CMK (cell line): ENCODE data around the gene DNAH14.
"Not testable (repeated sequence)": the region's sequence is repeated elsewhere in the genome, so short reads cannot be mapped to it uniquely, and the experiment has no call there.

Experiments
- DNase-seq: peaks from one replicate; pipeline ENCODE4 v3.0.0-alpha.2; 2010; ENCODE audit warnings: low read depth

DNAH14 gene

GRCh38 chr1:224921354-224921753, 8.1 kb upstream of the DNAH14 start:
- DNase-seq: no peak

- DNase-seq: no peak
Measured at GRCh38 chr1:224922404-224923164, 6.9 kb upstream of the DNAH14 start.

GRCh38 chr1:224923726-224924125, 5.7 kb upstream of the DNAH14 start:
- DNase-seq: no peak

DNA sequence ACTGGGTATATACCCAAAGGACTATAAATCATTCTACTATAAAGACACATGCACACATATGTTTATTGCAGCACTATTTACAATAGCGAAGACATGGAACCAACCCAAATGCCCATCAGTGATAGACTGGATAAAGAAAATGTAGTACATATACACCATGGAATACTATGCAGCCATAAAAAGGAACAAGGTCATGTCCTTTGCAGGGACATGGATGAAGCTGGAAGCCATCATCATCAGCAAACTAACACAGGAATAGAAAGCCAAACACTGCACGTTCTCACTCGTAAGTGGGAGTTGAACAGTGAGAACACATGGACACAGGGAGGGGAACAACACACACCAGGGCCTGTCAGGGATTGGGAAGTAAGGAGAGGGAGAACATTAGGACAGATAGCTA, 1.8 kb upstream of the DNAH14 start:
- DNase-seq: not testable (repeated sequence)

DNA sequence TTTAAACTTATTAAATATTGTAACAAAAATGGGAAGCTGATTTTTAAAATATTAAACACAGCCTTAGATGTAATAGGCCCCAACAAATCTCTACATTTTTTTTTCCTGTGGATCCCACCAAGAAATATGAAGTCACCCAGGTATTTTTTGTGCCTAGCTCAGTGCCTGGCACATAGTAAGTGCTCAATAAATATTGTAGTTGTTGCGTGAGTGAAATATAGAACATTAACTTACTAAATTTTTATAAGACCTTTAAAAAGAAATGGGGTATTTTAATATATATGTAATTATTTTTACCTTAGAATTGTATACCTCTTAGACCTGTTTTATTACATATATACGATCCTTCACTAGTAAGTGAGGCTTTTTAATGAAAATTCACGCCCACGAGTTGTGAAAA, 569 bp upstream of the DNAH14 start:
- DNase-seq: no peak

- no peak for DNase-seq
Measured at GRCh38 chr1:224931605-224932004, 2.1 kb downstream of the DNAH14 start.

DNA sequence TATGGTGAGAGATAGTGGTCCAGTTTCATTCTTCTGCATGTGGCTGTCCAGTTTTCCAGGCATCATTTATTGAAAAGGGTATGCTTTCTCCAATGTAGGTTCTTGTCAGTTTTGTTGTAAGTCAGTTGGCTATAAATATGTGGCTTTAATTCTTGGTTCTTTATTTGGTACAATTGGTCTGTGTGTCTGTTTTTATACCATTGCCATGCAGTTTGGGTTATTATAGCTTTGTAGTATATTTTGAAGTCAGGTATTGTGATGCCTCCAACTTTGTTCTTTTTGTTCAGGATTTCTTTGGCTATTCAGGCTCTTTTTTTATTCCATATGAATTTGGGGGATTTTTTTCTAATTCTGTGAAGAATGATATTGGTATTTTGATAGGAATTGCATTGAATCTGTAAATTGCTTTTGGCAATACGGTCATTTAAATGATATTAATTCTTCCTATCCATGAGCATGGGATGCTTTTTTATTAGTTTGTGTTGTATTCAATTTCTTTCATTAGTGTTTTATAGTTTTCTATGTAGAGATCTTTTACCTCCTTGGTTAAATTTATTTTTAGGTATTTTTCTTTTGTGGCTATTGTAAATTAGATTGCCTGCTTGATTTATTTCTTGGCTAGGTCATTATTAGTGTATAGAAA, 3.3 kb downstream of the DNAH14 start:
- no peak for DNase-seq

DNA sequence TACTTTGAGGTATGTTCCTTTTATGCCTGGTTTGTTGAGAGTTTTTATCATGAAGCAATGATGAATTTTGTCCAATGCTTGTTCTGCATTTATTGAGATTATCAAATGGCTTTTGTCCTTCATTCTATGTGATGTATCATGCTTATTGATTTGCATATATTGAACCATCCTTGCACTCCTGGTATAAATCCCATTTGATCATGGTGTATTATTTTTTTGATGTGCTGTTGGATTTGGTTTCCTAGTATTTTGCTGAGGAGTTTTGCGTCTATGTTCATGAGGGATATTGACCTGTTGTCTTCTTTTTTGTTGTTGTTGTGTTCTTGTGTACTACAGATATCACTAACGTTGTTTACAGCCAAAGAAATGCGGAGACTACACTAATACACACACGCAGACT, 4.1 kb downstream of the DNAH14 start:
- no peak for DNase-seq

- no peak for DNase-seq
Measured at GRCh38 chr1:224938652-224939051, 9.2 kb downstream of the DNAH14 start.

DNA sequence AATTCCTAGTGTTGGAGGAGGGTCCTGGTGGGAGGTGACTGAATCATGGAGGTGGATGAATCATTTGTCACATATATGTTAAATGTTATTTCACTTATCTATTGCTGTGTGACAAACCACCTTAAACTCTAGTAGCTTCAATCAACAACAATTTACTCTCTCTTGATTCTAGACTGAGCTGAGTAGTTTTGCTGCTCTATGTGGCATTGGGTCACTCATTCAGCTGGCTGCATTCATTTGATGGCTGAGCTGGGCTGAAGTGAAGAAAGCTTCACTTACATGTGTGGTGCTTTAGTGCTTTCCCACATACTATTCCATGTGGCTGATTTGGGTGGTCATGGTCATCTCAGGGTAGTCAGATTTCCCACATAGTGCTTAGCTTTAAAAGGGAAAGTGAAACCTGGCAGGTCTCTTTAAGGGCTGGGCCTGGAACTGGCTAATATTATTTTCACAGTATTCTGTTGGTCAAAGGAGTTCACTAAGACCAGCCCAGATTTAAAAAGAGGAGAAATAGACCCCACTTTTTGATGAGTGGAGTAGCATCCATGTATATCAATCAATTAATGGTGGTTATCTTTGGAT, 10.5 kb downstream of the DNAH14 start:
- no peak for DNase-seq

DNA sequence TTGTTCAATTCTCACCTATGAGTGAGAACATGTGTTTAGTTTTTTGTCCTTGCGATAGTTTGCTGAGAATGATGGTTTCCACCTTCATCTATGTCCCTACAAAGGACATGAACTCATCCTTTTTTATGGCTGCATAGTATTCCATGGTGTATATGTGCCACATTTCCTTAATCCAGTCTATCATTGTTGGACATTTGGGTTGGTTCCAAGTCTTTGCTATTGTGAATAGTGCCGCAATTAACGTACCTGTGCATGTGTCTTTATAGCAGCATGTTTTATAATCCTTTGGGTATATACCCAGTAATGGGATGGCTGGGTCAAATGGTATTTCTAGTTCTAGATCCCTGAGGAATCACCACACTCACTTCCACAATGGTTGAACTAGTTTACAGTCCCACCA, 11.3 kb downstream of the DNAH14 start:
- DNase-seq: not testable (repeated sequence)

GRCh38 chr1:224945651-224946348, 16.3 kb downstream of the DNAH14 start:
- DNase-seq: not testable (repeated sequence)

GRCh38 chr1:224946349-224946691, 16.8 kb downstream of the DNAH14 start:
- not testable (repeated sequence) for DNase-seq

DNA sequence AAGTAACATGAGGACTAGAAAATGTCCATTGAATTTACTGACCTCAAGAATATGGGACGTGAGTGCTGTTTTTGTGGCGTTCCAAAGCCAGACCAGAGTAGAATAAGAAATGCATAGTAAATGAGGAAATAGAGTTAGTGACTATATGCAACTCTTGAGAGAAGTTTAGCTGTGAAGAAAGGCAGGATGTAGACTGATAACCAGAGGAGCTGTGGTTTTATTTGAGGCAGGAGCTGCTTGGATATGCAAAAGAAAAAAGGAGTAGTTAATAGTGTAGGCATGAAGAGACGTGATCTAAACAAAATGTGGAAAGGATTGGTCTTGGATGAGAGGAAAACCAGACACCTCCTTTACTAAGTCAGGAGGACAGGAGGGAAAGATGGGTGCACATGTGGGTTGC, 28.2 kb downstream of the DNAH14 start:
- no peak for DNase-seq

DNA sequence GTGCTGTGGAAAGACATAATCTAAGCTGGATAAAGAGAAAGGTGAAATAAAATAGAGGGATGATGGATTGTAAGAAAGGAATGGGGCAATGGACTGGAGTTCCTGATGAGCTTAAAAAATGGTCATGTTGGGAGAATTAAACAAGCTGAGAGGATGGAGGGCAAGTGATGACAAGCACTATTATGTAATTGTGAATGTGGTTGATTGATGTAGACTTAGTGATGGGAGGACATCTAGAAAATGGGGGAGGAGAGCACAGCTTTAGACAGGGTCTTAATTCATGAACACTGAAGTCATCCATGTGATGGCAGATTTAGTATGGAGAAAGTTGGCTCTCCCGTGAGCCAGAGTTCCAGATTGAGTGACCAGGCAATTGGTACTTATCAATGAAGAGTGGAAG, 29.0 kb downstream of the DNAH14 start:
- DNase-seq: no peak

- no peak for DNase-seq
Measured at GRCh38 chr1:224959115-224959514, 29.6 kb downstream of the DNAH14 start.

DNA sequence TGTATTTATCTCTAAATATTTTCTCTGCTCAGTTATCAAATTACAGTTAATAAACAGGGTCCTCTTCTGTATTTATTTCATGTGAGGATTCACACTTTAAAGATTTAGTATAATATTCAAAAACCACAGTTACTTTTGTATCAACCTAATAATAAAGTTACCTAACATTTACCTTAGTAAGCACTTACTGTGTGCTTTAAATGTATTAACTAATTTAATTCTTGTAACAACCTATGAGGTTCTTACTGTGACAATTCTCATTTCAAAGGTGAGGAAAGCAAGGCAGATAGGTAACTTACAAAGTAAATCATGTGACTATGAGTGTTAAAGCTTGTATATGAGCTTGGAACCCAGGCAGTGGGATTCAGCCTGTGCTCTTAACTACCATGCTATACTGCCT, 30.2 kb downstream of the DNAH14 start:
- DNase-seq: no peak

DNA sequence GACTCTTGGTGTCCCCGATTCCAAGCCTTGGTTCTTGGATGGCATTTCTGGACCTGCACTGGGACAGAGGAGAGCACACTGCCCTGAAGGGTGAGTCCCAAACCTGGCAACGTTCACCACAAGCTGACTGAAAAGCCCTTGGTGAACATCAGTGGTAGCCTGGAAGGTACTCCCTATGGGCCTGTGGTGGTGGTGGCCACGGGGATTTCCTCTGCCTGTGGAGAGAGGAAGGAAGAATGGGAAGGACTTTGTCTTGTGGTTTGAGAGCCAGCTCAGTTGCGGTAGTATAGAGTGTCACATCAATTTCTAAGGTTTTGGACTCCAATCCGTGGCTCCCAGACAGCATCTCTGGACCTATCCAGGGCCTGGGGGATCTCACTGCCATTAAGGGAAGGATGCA, 50.7 kb downstream of the DNAH14 start:
- peak; percentile 4 for DNase-seq

- DNase-seq: not testable (repeated sequence)
Measured at GRCh38 chr1:224981922-224982354, 52.5 kb downstream of the DNAH14 start.

DNA sequence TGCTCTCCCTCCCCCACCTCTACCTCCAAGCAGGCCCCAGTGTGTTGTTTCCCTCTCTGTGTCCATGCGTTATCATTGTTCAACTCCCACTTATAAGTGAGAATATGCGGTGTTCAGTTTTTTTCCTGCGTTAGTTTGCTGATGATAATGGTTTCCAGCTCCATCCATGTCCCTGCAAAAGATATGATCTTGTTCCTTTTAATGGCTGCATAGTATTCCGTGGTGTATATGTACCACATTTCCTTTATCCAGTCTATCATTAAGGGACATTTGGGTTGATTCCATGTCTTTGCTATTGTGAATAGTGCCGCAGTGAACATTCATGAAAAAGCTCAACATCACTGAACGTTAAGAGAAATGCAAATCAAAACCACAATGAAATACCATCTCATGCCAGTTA, 58.6 kb downstream of the DNAH14 start:
- DNase-seq: no peak

- DNase-seq: no peak
Measured at GRCh38 chr1:224989615-224990014, 60.1 kb downstream of the DNAH14 start.

- DNase-seq: not testable (repeated sequence)
Measured at GRCh38 chr1:224991550-224991949, 62.1 kb downstream of the DNAH14 start.

DNA sequence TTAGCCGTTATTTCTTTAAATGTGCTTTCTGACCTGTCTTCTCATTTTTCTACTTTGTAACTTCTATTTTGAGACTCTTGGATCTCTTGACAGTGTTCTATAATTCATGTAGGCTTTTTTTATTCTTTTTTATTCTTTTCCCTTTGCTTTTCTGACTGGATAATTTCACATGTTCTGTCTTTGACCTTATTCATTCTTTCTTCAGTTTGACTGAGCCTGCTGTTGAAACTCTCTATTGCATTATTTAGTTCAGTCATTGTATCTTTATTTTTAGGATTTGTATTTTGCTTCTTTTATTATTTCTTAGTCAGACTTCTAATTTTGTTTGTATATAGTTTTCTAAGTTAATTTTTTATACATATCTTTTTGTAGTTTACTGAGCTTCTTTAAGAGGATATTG, 66.1 kb downstream of the DNAH14 start:
- DNase-seq: no peak
